AG04450 (cell line): ENCODE data around the gene EDNRB. TPM values are rescaled to one million over a fixed set of nuclear protein-coding genes. Genes with fewer than 3 reads are reported as not detected.

Experiments used
- CTCF ChIA-PET: fragments of 300-600, 350-600 bp; formaldehyde crosslinking; extraction: SDS; loops from one replicate; lab custom pipeline; 2022; ENCODE audit warnings: antibody characterized with exemption, inconsistent platforms; lab: Charles Lee
- POLR2A ChIA-PET: fragments of 350-600 bp; formaldehyde crosslinking; extraction: SDS; loops from one replicate; lab custom pipeline; 2021; ENCODE audit warnings: antibody characterized with exemption, inconsistent platforms; lab: Yijun Ruan, JAX
- DNase-seq: peaks from one replicate; pipeline ENCODE4 v3.0.0-alpha.2; 2011; ENCODE audit warnings: low read depth, low spot score
- H3K27ac ChIP-seq: one replicate; pipeline ENCODE4 v1.5.1; 2012; ENCODE audit warnings: low read depth, low read length, control low read depth
- H3K27me3 ChIP-seq: one replicate; pipeline ENCODE4 v1.6.0; 2012; ENCODE audit warnings: low read length; ENCODE audit not compliant: control insufficient read depth, insufficient read depth
- H3K4me3 ChIP-seq: 2 replicates; pipeline ENCODE4 v1.5.1; 2011; ENCODE audit warnings: mild to moderate bottlenecking, low read depth, low read length, control low read depth
- H3K9me3 ChIP-seq: 2 replicates; pipeline ENCODE4 v1.5.1; 2012; ENCODE audit warnings: low read length; ENCODE audit not compliant: control insufficient read depth, insufficient read depth
- CTCF ChIP-seq: IDR thresholded peaks from 2 replicates; pipeline ENCODE4 v1.5.1; 2011; ENCODE audit warnings: low read depth, low read length, control low read depth, inconsistent platforms
- polyA plus RNA-seq: library from polyadenylated mRNA; depleted of rRNA; stranded (reverse); fragments of >200 nt; gene quantifications from 2 replicates; pipeline ENCODE4 v1.2.3, GENCODE V29; 2011

The EDNRB gene
- polyA plus RNA-seq, 1 experiment, result 7.2 TPM

GRCh38 chr13:77871596-77871995 is 47.0 kb downstream of the EDNRB start:
- Histone ChIP-seq H3K27ac (no peak overlapping the region), H3K27me3 (no peaks in the 10 kb centered on the region), H3K9me3 (peaks cover 2% of the 10 kb centered on the region; the same call in 1 of the 2 replicates), H3K4me3 (no peak overlapping the region)
- no peak for DNase-seq
- no peak for TF ChIP-seq CTCF
- ChIA-PET CTCF (interaction anchor here (1.2 kb wide), 1 partner anchor 250 kb away, joined by 3 read pairs; no protein-coding TSS in a partner anchor), POLR2A (no interaction called here)

GRCh38 chr13:77868717-77869116 is 49.9 kb downstream of the EDNRB start:
- Histone ChIP-seq H3K4me3 (no peak overlapping the region), H3K27me3 (no peaks in the 10 kb centered on the region), H3K9me3 (peaks cover 2% of the 10 kb centered on the region; the same call in 1 of the 2 replicates), H3K27ac (no peak overlapping the region)
- no peak for TF ChIP-seq CTCF
- no peak for DNase-seq
- CTCF ChIA-PET, result no interaction called here
- POLR2A ChIA-PET, result no interaction called here

- Histone ChIP-seq H3K27me3 (no peaks in the 10 kb centered on the region), H3K9me3 (peaks cover 2% of the 10 kb centered on the region; the same call in 1 of the 2 replicates), H3K27ac (no peak overlapping the region), H3K4me3 (no peak overlapping the region)
- no peak for TF ChIP-seq CTCF
- DNase-seq, result no peak
- ChIA-PET POLR2A (no interaction called here), CTCF (interaction anchor here (0.7 kb wide), 1 partner anchor 30 kb away, joined by 3 read pairs; no protein-coding TSS in a partner anchor)
Measured at GRCh38 chr13:77866971-77867370, 51.7 kb downstream of the EDNRB start.

GRCh38 chr13:77865622-77866021 is 53.0 kb downstream of the EDNRB start:
- Histone ChIP-seq H3K4me3 (no peak overlapping the region), H3K9me3 (peaks cover 2% of the 10 kb centered on the region; the same call in 1 of the 2 replicates), H3K27ac (no peak overlapping the region), H3K27me3 (no peaks in the 10 kb centered on the region)
- TF ChIP-seq CTCF, result no peak
- DNase-seq, result no peak
- POLR2A ChIA-PET, result no interaction called here
- CTCF ChIA-PET, result interaction anchor here (1.2 kb wide), 1 partner anchor 52 kb away, joined by 3 read pairs; no protein-coding TSS in a partner anchor

GRCh38 chr13:77863144-77863543 is 55.5 kb downstream of the EDNRB start:
- no peak overlapping the region for H3K4me3 ChIP-seq
- peaks cover 2% of the 10 kb centered on the region; the same call in 1 of the 2 replicates for H3K9me3 ChIP-seq
- ChIA-PET POLR2A (no interaction called here), CTCF (no interaction called here)
- no peak for DNase-seq
- no peak for TF ChIP-seq CTCF
- no peaks in the 10 kb centered on the region for H3K27me3 ChIP-seq
- no peak overlapping the region for H3K27ac ChIP-seq
